DMS 273 treated with DMSO at 0.1 percent for 48 hours (cell line): ENCODE measurements around the gene CPNE1.
A peak's percentile ranks its signal among the peaks of the same experiment; 100 is the strongest.
"Not testable (repeated sequence)": the region's sequence is repeated elsewhere in the genome, so short reads cannot be mapped to it uniquely, and the experiment has no call there.

Source experiments
- DNase-seq: peaks from one replicate; lab custom pipeline; 2025; lab: John Stamatoyannopoulos, UW

CPNE1 gene

GRCh38 chr20:35664466-35665206 lies at the start of gene CPNE1, which contains the start of gene RBM12:
Gene CPNE1 (minus strand): TSS chr20:35664900. CDS start chr20:35632923, 31,977 bp downstream.
Gene RBM12 (minus strand): TSS chr20:35664900. CDS start chr20:35655322, 9,578 bp downstream.
- peak; percentile 66 for DNase-seq

GRCh38 chr20:35714127-35714526 lies 49.4 kb upstream of the CPNE1 start:
- no peak for DNase-seq

- DNase-seq: not testable (repeated sequence)
These were observed 48.4 kb upstream of the CPNE1 start for GRCh38 chr20:35713120-35713519.

- DNase-seq: no peak
These were observed 47.0 kb upstream of the CPNE1 start for GRCh38 chr20:35711588-35712209.

- DNase-seq: no peak
These were observed 46.3 kb upstream of the CPNE1 start for GRCh38 chr20:35710884-35711587.

- DNase-seq: no peak
These were observed 45.3 kb upstream of the CPNE1 start for GRCh38 chr20:35710039-35710438.

GRCh38 chr20:35709259-35709658 lies 44.6 kb upstream of the CPNE1 start:
- DNase-seq: no peak

- no peak for DNase-seq
These were observed 43.8 kb upstream of the CPNE1 start for GRCh38 chr20:35708502-35708901.

- DNase-seq: not testable (repeated sequence)
These were observed 42.2 kb upstream of the CPNE1 start for GRCh38 chr20:35706591-35707529.

- not testable (repeated sequence) for DNase-seq
These were observed 41.2 kb upstream of the CPNE1 start for GRCh38 chr20:35705894-35706293.

GRCh38 chr20:35704514-35705261 lies 40.0 kb upstream of the CPNE1 start:
- no peak for DNase-seq

- no peak for DNase-seq
These were observed 38.4 kb upstream of the CPNE1 start for GRCh38 chr20:35702824-35703695.

GRCh38 chr20:35702051-35702823 lies 37.5 kb upstream of the CPNE1 start:
- DNase-seq: no peak

- no peak for DNase-seq
These were observed 36.0 kb upstream of the CPNE1 start for GRCh38 chr20:35700625-35701148.

- DNase-seq: no peak
These were observed 35.4 kb upstream of the CPNE1 start for GRCh38 chr20:35699957-35700624.

GRCh38 chr20:35699127-35699956 lies 34.6 kb upstream of the CPNE1 start, which contains the start of the genes NFS1 and ROMO1:
Gene NFS1 (minus strand): TSS chr20:35699352. CDS start chr20:35699288, 64 bp downstream.
Gene ROMO1 (plus strand): TSS chr20:35699405. CDS start chr20:35699633, 228 bp downstream.
- DNase-seq: peak; percentile 29
